H1 (cell line): Measurements from ENCODE around the gene ARHGAP21.

ENCODE experiments used
- EP300 ChIP-seq, 2 experiments: IDR thresholded peaks; 1 replicate in 1 of 2; 2 replicates in 1 of 2; pipeline ENCODE4 v1.6.1; 2011 to 2012; ENCODE audit warnings: low read depth in 2 of 2, low read length in 2 of 2, mild to moderate bottlenecking in 2 of 2, borderline replicate concordance in 1 of 2, inconsistent platforms in 1 of 2, moderate library complexity in 1 of 2
- EZH2 ChIP-seq: fragments of 200-600 bp; sonication (generic); IDR thresholded peaks from 2 replicates; pipeline ENCODE4 v1.7.1; 2012; ENCODE audit warnings: low read depth, mild to moderate bottlenecking, moderate library complexity, low read length, inconsistent platforms; ENCODE audit not compliant: severe bottlenecking
- GTF2F1 ChIP-seq: IDR thresholded peaks from 2 replicates; pipeline ENCODE4 v1.6.1; 2012; ENCODE audit warnings: low read depth, low read length, improper control_type of control experiment, borderline replicate concordance
- HDAC2 ChIP-seq, 2 experiments: fragments of 300-600 bp in 1 of 2; sonication (generic) in 1 of 2; IDR thresholded peaks; 2 replicates each; pipeline ENCODE4 v1.6.1; 2011 to 2012; ENCODE audit warnings: low read depth in 2 of 2, low read length in 2 of 2, mild to moderate bottlenecking in 2 of 2, moderate library complexity in 2 of 2, borderline replicate concordance in 1 of 2, inconsistent platforms in 1 of 2
- PHF8 ChIP-seq: fragments of 200-600 bp; sonication (generic); conservative IDR thresholded peaks from 2 replicates; pipeline ENCODE4 v1.7.1; 2012; ENCODE audit warnings: low read depth, mild to moderate bottlenecking, inconsistent platforms, low read length, moderate library complexity
- POLR2A ChIP-seq, 2 experiments: IDR thresholded peaks; 1 replicate in 1 of 2; 2 replicates in 1 of 2; pipeline ENCODE4 v1.6.1; 2011; ENCODE audit warnings: low read depth in 2 of 2, low read length in 2 of 2, mild to moderate bottlenecking in 2 of 2; ENCODE audit errors: control extremely low read depth in 1 of 2
- POLR2AphosphoS5 ChIP-seq: IDR thresholded peaks from 2 replicates; pipeline ENCODE4 v1.6.1; 2011; ENCODE audit warnings: low read depth, low read length
- TF ChIP-seq, protein P1 (sequence below): fragments of 300-600 bp; sonication (generic); IDR thresholded peaks from 2 replicates; pipeline ENCODE4 v1.7.1; 2012; ENCODE audit warnings: low read length, moderate library complexity, mild to moderate bottlenecking, inconsistent platforms; ENCODE audit not compliant: insufficient replicate concordance
- TF ChIP-seq, protein P2 (sequence below), 3 experiments: IDR thresholded peaks; 1 replicate in 2 of 3; 2 replicates in 1 of 3; pipeline versions ENCODE4 v1.5.1 to v1.6.1; 2011; ENCODE audit warnings: low read length in 3 of 3, mild to moderate bottlenecking in 3 of 3, inconsistent platforms in 2 of 3, low read depth in 1 of 3, moderate library complexity in 1 of 3; ENCODE audit not compliant: insufficient read depth in 1 of 3; ENCODE audit errors: control extremely low read depth in 1 of 3

DNA sequence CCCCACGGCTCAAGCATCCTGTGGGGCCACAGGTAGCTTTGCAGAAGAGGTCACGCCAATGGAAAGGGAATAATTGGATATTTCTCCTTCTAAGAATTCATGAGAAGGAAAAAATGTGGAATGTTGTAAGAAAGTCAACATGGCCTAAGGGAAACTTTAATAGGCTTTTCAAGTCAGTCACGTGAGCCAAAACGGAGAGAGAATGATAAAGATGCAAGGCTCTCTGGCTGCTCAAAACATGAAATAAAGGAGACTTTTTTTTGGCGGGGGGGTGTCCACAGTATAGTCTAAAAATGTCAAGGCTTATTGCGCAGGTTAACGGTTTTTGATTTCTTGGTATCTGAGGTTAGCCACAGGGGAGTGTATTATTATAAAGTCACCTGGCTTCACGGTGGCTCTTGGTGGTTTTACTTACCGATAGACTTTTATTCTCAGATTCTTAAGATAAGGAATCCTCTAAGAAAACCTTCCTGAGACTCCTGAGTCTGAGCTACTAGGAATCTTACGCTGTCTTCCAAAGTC lies 148.1 kb downstream of the ARHGAP21 start:
- TF ChIP-seq, protein P1, sequence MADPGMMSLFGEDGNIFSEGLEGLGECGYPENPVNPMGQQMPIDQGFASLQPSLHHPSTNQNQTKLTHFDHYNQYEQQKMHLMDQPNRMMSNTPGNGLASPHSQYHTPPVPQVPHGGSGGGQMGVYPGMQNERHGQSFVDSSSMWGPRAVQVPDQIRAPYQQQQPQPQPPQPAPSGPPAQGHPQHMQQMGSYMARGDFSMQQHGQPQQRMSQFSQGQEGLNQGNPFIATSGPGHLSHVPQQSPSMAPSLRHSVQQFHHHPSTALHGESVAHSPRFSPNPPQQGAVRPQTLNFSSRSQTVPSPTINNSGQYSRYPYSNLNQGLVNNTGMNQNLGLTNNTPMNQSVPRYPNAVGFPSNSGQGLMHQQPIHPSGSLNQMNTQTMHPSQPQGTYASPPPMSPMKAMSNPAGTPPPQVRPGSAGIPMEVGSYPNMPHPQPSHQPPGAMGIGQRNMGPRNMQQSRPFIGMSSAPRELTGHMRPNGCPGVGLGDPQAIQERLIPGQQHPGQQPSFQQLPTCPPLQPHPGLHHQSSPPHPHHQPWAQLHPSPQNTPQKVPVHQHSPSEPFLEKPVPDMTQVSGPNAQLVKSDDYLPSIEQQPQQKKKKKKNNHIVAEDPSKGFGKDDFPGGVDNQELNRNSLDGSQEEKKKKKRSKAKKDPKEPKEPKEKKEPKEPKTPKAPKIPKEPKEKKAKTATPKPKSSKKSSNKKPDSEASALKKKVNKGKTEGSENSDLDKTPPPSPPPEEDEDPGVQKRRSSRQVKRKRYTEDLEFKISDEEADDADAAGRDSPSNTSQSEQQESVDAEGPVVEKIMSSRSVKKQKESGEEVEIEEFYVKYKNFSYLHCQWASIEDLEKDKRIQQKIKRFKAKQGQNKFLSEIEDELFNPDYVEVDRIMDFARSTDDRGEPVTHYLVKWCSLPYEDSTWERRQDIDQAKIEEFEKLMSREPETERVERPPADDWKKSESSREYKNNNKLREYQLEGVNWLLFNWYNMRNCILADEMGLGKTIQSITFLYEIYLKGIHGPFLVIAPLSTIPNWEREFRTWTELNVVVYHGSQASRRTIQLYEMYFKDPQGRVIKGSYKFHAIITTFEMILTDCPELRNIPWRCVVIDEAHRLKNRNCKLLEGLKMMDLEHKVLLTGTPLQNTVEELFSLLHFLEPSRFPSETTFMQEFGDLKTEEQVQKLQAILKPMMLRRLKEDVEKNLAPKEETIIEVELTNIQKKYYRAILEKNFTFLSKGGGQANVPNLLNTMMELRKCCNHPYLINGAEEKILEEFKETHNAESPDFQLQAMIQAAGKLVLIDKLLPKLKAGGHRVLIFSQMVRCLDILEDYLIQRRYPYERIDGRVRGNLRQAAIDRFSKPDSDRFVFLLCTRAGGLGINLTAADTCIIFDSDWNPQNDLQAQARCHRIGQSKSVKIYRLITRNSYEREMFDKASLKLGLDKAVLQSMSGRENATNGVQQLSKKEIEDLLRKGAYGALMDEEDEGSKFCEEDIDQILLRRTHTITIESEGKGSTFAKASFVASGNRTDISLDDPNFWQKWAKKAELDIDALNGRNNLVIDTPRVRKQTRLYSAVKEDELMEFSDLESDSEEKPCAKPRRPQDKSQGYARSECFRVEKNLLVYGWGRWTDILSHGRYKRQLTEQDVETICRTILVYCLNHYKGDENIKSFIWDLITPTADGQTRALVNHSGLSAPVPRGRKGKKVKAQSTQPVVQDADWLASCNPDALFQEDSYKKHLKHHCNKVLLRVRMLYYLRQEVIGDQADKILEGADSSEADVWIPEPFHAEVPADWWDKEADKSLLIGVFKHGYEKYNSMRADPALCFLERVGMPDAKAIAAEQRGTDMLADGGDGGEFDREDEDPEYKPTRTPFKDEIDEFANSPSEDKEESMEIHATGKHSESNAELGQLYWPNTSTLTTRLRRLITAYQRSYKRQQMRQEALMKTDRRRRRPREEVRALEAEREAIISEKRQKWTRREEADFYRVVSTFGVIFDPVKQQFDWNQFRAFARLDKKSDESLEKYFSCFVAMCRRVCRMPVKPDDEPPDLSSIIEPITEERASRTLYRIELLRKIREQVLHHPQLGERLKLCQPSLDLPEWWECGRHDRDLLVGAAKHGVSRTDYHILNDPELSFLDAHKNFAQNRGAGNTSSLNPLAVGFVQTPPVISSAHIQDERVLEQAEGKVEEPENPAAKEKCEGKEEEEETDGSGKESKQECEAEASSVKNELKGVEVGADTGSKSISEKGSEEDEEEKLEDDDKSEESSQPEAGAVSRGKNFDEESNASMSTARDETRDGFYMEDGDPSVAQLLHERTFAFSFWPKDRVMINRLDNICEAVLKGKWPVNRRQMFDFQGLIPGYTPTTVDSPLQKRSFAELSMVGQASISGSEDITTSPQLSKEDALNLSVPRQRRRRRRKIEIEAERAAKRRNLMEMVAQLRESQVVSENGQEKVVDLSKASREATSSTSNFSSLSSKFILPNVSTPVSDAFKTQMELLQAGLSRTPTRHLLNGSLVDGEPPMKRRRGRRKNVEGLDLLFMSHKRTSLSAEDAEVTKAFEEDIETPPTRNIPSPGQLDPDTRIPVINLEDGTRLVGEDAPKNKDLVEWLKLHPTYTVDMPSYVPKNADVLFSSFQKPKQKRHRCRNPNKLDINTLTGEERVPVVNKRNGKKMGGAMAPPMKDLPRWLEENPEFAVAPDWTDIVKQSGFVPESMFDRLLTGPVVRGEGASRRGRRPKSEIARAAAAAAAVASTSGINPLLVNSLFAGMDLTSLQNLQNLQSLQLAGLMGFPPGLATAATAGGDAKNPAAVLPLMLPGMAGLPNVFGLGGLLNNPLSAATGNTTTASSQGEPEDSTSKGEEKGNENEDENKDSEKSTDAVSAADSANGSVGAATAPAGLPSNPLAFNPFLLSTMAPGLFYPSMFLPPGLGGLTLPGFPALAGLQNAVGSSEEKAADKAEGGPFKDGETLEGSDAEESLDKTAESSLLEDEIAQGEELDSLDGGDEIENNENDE = no peak
- TF ChIP-seq, protein P2, sequence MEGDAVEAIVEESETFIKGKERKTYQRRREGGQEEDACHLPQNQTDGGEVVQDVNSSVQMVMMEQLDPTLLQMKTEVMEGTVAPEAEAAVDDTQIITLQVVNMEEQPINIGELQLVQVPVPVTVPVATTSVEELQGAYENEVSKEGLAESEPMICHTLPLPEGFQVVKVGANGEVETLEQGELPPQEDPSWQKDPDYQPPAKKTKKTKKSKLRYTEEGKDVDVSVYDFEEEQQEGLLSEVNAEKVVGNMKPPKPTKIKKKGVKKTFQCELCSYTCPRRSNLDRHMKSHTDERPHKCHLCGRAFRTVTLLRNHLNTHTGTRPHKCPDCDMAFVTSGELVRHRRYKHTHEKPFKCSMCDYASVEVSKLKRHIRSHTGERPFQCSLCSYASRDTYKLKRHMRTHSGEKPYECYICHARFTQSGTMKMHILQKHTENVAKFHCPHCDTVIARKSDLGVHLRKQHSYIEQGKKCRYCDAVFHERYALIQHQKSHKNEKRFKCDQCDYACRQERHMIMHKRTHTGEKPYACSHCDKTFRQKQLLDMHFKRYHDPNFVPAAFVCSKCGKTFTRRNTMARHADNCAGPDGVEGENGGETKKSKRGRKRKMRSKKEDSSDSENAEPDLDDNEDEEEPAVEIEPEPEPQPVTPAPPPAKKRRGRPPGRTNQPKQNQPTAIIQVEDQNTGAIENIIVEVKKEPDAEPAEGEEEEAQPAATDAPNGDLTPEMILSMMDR (IDR thresholded peaks at IDR 0.05; ENCODE audit: control extremely low read depth in 1 of 3, insufficient read depth in 1 of 3, low read depth in 1 of 3, low read length in 3 of 3) = no peak
- TF ChIP-seq POLR2A (IDR thresholded peaks at IDR 0.05; ENCODE audit: control extremely low read depth in 1 of 2, low read depth in 2 of 2, low read length in 2 of 2) (no peak), EP300 (IDR thresholded peaks at IDR 0.05; ENCODE audit: borderline replicate concordance in 1 of 2, low read depth in 2 of 2, low read length in 2 of 2) (no peak), GTF2F1 (no peak), HDAC2 (IDR thresholded peaks at IDR 0.05; ENCODE audit: borderline replicate concordance in 1 of 2, low read depth in 2 of 2, low read length in 2 of 2) (no peak), EZH2 (no peak), POLR2AphosphoS5 (no peak), PHF8 (no peak)
